Stimulated activated CD8-positive, alpha-beta memory T cell treated with anti-CD3 and anti-CD28 coated beads, Interleukin-12 subunit alpha, Interleukin-12 subunit beta, amount 100 ng/mL, for 1 hour (primary cell): ENCODE results near the gene ABL1.

Experiments used
- DNase-seq: peaks from one replicate; pipeline ENCODE4 v3.0.0-alpha.2; 2020; ENCODE audit warnings: low read depth

ABL1 gene

GRCh38 chr9:130933114-130934046 is 98.3 kb downstream of the ABL1 start:
- no peak for DNase-seq

DNA sequence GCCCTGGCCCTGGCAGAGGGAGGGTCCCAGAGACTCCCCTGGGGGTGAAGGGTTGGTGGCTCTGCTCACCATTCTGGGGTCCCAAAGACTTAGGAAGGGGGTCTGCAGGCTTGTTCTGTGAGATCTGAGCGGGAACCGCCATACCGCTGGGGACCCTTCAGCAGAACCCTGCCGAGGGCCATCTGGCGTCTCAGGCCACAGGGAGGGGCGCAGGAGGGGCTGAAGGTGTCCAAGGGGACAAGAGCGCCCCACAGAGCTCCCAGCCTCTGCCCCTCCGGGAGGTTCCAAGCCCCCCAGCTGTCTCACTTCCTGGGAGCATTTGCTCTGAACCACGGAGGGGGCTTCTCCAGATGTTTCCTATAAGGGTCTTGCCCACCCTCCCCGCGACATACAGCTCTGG is 99.2 kb downstream of the ABL1 start:
- DNase-seq = no peak

GRCh38 chr9:130934702-130935647 is 99.9 kb downstream of the ABL1 start:
- DNase-seq = no peak

DNA sequence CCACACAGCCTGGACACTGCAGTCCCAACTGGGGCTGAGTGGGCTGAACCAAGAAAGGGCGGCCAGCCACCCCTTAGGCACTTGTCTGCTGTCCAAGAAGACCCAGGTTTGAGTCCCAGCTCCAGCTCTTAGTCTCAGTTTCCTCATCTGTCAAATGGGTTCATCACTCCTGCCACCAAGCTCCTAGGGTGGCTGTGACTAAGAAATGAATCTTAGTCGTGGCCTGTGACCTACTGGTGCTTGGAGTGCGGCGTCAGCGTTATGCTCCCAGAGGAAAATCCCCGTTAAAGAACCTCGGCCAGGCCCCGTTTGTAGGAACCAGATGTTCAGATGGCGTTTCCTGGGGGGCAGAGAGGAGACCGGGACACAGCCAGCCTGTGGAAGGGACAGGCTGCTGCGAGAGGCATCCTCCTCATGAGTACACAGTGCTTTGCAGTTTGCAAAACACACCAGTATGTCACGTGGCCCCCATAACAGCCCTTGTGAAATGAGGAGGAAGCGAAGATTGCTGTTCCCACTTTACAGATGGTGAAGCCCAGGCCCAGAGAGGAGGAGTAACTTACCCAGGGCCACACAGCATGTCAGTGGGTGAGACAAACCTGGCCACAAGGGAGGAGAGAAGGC is 100.7 kb downstream of the ABL1 start:
- DNase-seq = no peak

GRCh38 chr9:130936285-130937117 is 101.4 kb downstream of the ABL1 start:
- no peak for DNase-seq
